Panc1 (cell line): ENCODE data around the gene PHPT1.

Source experiments
- POLR2AphosphoS5 ChIP-seq: IDR thresholded peaks from 2 replicates; pipeline ENCODE4 v1.6.1; 2012; ENCODE audit warnings: mild to moderate bottlenecking, low read depth, low read length, moderate library complexity
- TF ChIP-seq, protein P1 (sequence below): fragments of 450-650 bp; IDR thresholded peaks from 2 replicates; pipeline ENCODE4 v1.5.1; 2017; ENCODE audit warnings: mild to moderate bottlenecking

DNA sequence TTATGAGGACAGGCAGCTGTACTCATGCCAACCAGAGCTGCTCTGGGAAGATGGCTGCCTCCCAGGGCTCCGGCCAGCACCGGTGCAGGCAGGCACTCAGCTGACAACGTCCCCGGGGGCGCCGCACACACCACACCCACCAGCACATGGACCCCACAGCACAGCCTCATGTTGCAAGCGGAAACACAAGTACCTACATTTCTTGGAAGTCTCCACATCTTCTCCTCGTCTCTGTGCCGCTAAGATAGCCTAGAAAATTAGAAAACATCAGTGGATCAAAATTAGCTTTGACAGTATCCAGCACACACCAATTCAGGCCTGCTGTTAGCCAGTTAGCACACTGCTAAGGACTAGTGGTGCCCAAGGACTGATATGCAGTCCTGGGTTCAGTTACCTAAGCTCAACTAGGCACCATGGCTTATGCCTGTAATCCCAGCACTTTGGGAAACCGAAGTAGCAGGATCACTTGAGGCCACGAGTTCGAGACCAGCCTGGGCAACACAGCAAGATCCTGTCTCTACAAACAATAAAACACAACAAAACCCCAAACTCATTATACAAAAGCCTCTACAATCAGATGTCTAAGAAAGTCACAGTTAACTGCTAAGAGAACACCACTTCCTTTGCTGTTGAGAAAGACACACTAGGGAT, 14.5 kb downstream of the PHPT1 start:
- TF ChIP-seq, protein P1, sequence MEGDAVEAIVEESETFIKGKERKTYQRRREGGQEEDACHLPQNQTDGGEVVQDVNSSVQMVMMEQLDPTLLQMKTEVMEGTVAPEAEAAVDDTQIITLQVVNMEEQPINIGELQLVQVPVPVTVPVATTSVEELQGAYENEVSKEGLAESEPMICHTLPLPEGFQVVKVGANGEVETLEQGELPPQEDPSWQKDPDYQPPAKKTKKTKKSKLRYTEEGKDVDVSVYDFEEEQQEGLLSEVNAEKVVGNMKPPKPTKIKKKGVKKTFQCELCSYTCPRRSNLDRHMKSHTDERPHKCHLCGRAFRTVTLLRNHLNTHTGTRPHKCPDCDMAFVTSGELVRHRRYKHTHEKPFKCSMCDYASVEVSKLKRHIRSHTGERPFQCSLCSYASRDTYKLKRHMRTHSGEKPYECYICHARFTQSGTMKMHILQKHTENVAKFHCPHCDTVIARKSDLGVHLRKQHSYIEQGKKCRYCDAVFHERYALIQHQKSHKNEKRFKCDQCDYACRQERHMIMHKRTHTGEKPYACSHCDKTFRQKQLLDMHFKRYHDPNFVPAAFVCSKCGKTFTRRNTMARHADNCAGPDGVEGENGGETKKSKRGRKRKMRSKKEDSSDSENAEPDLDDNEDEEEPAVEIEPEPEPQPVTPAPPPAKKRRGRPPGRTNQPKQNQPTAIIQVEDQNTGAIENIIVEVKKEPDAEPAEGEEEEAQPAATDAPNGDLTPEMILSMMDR = no peak
- TF ChIP-seq POLR2AphosphoS5 = no peak
